Naive B cell (primary cell): ENCODE measurements around the gene MGMT. TPM values are rescaled to one million over a fixed set of nuclear protein-coding genes. Genes with fewer than 3 reads are reported as not detected.

Experiments used
- ATAC-seq, 2 donors: fragments of 150-1000 bp; cut with Tn5 transposase; 2 replicates each; pipeline ENCODE4 v1.10.0; 2021; ENCODE audit warnings: low read depth in 2 of 2, mild to moderate bottlenecking in 2 of 2, moderate library complexity in 2 of 2
- DNase-seq: peaks from one replicate; pipeline ENCODE4 v3.0.0; 2022
- H3K27ac Mint-ChIP-seq, 6 donors: one replicate each; pipeline ENCODE4 v1.8.0; 2020 to 2022; ENCODE audit warnings: mild to moderate bottlenecking in 6 of 6, mixed read lengths in 6 of 6, moderate library complexity in 5 of 6, inconsistent platforms in 2 of 6
- H3K27me3 Mint-ChIP-seq, 3 donors: one replicate each; pipeline ENCODE4 v1.8.0; 2021 to 2022; ENCODE audit warnings: mixed read lengths in 3 of 3, mild to moderate bottlenecking in 1 of 3
- H3K36me3 Mint-ChIP-seq, 2 donors: one replicate each; pipeline ENCODE4 v1.8.0; 2020 to 2022; ENCODE audit warnings: mixed read lengths in 2 of 2, inconsistent platforms in 1 of 2, mild to moderate bottlenecking in 1 of 2
- H3K4me1 Mint-ChIP-seq, 3 donors: one replicate each; pipeline ENCODE4 v1.8.0; 2020 to 2022; ENCODE audit warnings: mixed read lengths in 3 of 3, inconsistent platforms in 1 of 3, mild to moderate bottlenecking in 1 of 3, moderate library complexity in 1 of 3
- H3K4me3 Mint-ChIP-seq, 8 donors: one replicate each; pipeline ENCODE4 v1.8.0; 2020 to 2022; ENCODE audit warnings: mild to moderate bottlenecking in 8 of 8, mixed read lengths in 8 of 8, moderate library complexity in 8 of 8, inconsistent platforms in 2 of 8
- H3K9me3 Mint-ChIP-seq, 7 donors: one replicate each; pipeline ENCODE4 v1.8.0; 2020 to 2022; ENCODE audit warnings: mixed read lengths in 7 of 7, mild to moderate bottlenecking in 5 of 7, inconsistent platforms in 2 of 7, moderate library complexity in 1 of 7
- polyA plus RNA-seq, 6 donors: library from polyadenylated mRNA; unstranded; fragments of 300-500 nt; fragmentation: Illumina TruSeq; gene quantifications; one replicate each; pipeline ENCODE4 v1.2.3, GENCODE V29; 2021; ENCODE audit warnings: low read depth in 6 of 6

MGMT gene
- polyA plus RNA-seq, 6 donors from 2014 or later, result 29.3 to 46.2 (median 38.2) TPM

- Mint-ChIP-seq H3K27ac (no peak overlapping the region), H3K27me3 (no peaks in the 10 kb centered on the region), H3K36me3 (peaks cover 18 to 31% of the 10 kb centered on the region in 2 donors), H3K4me1 (peaks cover 7 to 22% (median 18%) of the 10 kb centered on the region in 3 donors), H3K4me3 (peak overlapping the region in 1 of 8 donors; percentile 22), H3K9me3 (peaks cover 0 to 7% (median 1%) of the 10 kb centered on the region in 7 donors)
- no peak for DNase-seq
- ATAC-seq, result no peak
Observed at GRCh38 chr10:129759214-129760002, 292.4 kb downstream of the MGMT start.

GRCh38 chr10:129760003-129760315 is 292.9 kb downstream of the MGMT start:
- Mint-ChIP-seq H3K9me3 (peaks cover 0 to 6% (median 0%) of the 10 kb centered on the region in 7 donors), H3K27ac (no peak overlapping the region), H3K4me1 (peaks cover 7 to 22% (median 18%) of the 10 kb centered on the region in 3 donors), H3K27me3 (no peaks in the 10 kb centered on the region), H3K4me3 (no peak overlapping the region), H3K36me3 (peaks cover 18 to 29% of the 10 kb centered on the region in 2 donors)
- ATAC-seq (no peak), DNase-seq (no peak)

- Mint-ChIP-seq H3K4me1 (peaks cover 7 to 22% (median 16%) of the 10 kb centered on the region in 3 donors), H3K9me3 (peaks cover 0 to 4% (median 0%) of the 10 kb centered on the region in 7 donors), H3K36me3 (peaks cover 18 to 27% of the 10 kb centered on the region in 2 donors), H3K4me3 (no peak overlapping the region), H3K27ac (no peak overlapping the region), H3K27me3 (no peaks in the 10 kb centered on the region)
- ATAC-seq (no peak), DNase-seq (no peak)
Observed at GRCh38 chr10:129760416-129760815, 293.4 kb downstream of the MGMT start.

- Mint-ChIP-seq H3K4me1 (peaks cover 3 to 14% (median 6%) of the 10 kb centered on the region in 3 donors), H3K27ac (no peak overlapping the region), H3K4me3 (no peak overlapping the region), H3K36me3 (peaks cover 18 to 19% of the 10 kb centered on the region in 2 donors), H3K9me3 (peaks cover 0 to 2% (median 0%) of the 10 kb centered on the region in 7 donors), H3K27me3 (no peaks in the 10 kb centered on the region)
- no peak for ATAC-seq
- DNase-seq, result no peak
Observed at GRCh38 chr10:129761197-129761972, 294.3 kb downstream of the MGMT start.

GRCh38 chr10:129761981-129762956 is 295.2 kb downstream of the MGMT start:
- Mint-ChIP-seq H3K27me3 (no peaks in the 10 kb centered on the region), H3K4me1 (peaks cover 2 to 5% (median 4%) of the 10 kb centered on the region in 3 donors), H3K27ac (no peak overlapping the region), H3K4me3 (no peak overlapping the region), H3K36me3 (peaks cover 18 to 19% of the 10 kb centered on the region in 2 donors), H3K9me3 (peaks cover 0 to 2% (median 0%) of the 10 kb centered on the region in 7 donors)
- DNase-seq (no peak), ATAC-seq (no peak)

GRCh38 chr10:129764011-129764900 is 297.2 kb downstream of the MGMT start:
- no peak for DNase-seq
- no peak overlapping the region for H3K4me3 Mint-ChIP-seq

GRCh38 chr10:129764901-129765663 is 298.0 kb downstream of the MGMT start:
- Mint-ChIP-seq H3K36me3 (peaks cover 13 to 16% of the 10 kb centered on the region in 2 donors), H3K27ac (no peak overlapping the region), H3K4me3 (no peak overlapping the region), H3K4me1 (no peaks in the 10 kb centered on the region), H3K27me3 (no peaks in the 10 kb centered on the region), H3K9me3 (peaks cover 0 to 2% (median 0%) of the 10 kb centered on the region in 7 donors)
- ATAC-seq (no peak), DNase-seq (no peak)

More at GRCh38 chr10:129764011-129764900, 297.2 kb downstream of the MGMT start:
- no peak for ATAC-seq
- Mint-ChIP-seq H3K36me3 (peaks cover 14 to 19% of the 10 kb centered on the region in 2 donors), H3K9me3 (peaks cover 0 to 2% (median 0%) of the 10 kb centered on the region in 7 donors), H3K27me3 (no peaks in the 10 kb centered on the region), H3K4me1 (no peaks in the 10 kb centered on the region), H3K27ac (peak overlapping the region in 1 of 6 donors; percentile 29)

- peaks cover 0 to 2% (median 0%) of the 10 kb centered on the region in 7 donors for H3K9me3 Mint-ChIP-seq
- H3K27me3 Mint-ChIP-seq, result no peaks in the 10 kb centered on the region
- no peak for ATAC-seq
- no peak overlapping the region for H3K27ac Mint-ChIP-seq
- H3K36me3 Mint-ChIP-seq, result peaks cover 8 to 15% of the 10 kb centered on the region in 2 donors
- peaks cover 0 to 5% (median 0%) of the 10 kb centered on the region in 3 donors for H3K4me1 Mint-ChIP-seq
- no peak overlapping the region for H3K4me3 Mint-ChIP-seq
- DNase-seq, result no peak
Observed at GRCh38 chr10:129765664-129766550, 298.9 kb downstream of the MGMT start.

- Mint-ChIP-seq H3K9me3 (peaks cover 0 to 2% (median 0%) of the 10 kb centered on the region in 7 donors), H3K27ac (peak overlapping the region in 1 of 6 donors; percentile 30), H3K4me1 (peaks cover 0 to 7% (median 0%) of the 10 kb centered on the region in 3 donors), H3K36me3 (peaks cover 0 to 14% of the 10 kb centered on the region in 2 donors), H3K27me3 (no peaks in the 10 kb centered on the region), H3K4me3 (no peak overlapping the region)
- no peak for ATAC-seq
- no peak for DNase-seq
Observed at GRCh38 chr10:129766611-129767550, 299.8 kb downstream of the MGMT start.

GRCh38 chr10:129767751-129768150 is 300.7 kb downstream of the MGMT start:
- H3K4me1 Mint-ChIP-seq, result peaks cover 0 to 7% (median 0%) of the 10 kb centered on the region in 3 donors
- H3K27ac Mint-ChIP-seq, result no peak overlapping the region
- peaks cover 0 to 17% of the 10 kb centered on the region in 2 donors for H3K36me3 Mint-ChIP-seq
- DNase-seq (no peak), ATAC-seq (no peak)
- H3K27me3 Mint-ChIP-seq, result no peaks in the 10 kb centered on the region
- peaks cover 0 to 2% (median 0%) of the 10 kb centered on the region in 7 donors for H3K9me3 Mint-ChIP-seq
- H3K4me3 Mint-ChIP-seq, result no peak overlapping the region
